Stimulated activated CD8-positive, alpha-beta memory T cell treated with anti-CD3 and anti-CD28 coated beads, Interleukin-12 subunit alpha, Interleukin-12 subunit beta, amount 100 ng/mL, for 4 hours (primary cell): Measurements from ENCODE around the gene ARID1A.

ENCODE experiments used
- DNase-seq: peaks from one replicate; pipeline ENCODE4 v3.0.0-alpha.2; 2020; ENCODE audit warnings: low read depth

The ARID1A gene

GRCh38 chr1:26827663-26828062 is 131.8 kb downstream of the ARID1A start:
- DNase-seq = no peak

- no peak for DNase-seq
Measured at GRCh38 chr1:26828411-26828991, 132.7 kb downstream of the ARID1A start.

GRCh38 chr1:26829184-26829911 is 133.5 kb downstream of the ARID1A start:
- DNase-seq = no peak

- no peak for DNase-seq
Measured at GRCh38 chr1:26831059-26831458, 135.2 kb downstream of the ARID1A start.
